Astrocyte (in vitro differentiated cells and primary cell): ENCODE results near the gene WDR43.

Source experiments
- EZH2 ChIP-seq: IDR thresholded peaks from 2 replicates; pipeline ENCODE4 v1.6.1; 2012; ENCODE audit warnings: mild to moderate bottlenecking, low read length, inconsistent platforms; ENCODE audit not compliant: insufficient read depth
- TF ChIP-seq, protein P1 (sequence below): IDR thresholded peaks from 2 replicates; pipeline ENCODE4 v1.5.1; 2011; ENCODE audit warnings: low read depth, mild to moderate bottlenecking, inconsistent platforms, low read length, moderate library complexity; ENCODE audit not compliant: insufficient read depth

GRCh38 chr2:28902584-28902983, 8.1 kb downstream of the WDR43 start:
- TF ChIP-seq, protein P1, sequence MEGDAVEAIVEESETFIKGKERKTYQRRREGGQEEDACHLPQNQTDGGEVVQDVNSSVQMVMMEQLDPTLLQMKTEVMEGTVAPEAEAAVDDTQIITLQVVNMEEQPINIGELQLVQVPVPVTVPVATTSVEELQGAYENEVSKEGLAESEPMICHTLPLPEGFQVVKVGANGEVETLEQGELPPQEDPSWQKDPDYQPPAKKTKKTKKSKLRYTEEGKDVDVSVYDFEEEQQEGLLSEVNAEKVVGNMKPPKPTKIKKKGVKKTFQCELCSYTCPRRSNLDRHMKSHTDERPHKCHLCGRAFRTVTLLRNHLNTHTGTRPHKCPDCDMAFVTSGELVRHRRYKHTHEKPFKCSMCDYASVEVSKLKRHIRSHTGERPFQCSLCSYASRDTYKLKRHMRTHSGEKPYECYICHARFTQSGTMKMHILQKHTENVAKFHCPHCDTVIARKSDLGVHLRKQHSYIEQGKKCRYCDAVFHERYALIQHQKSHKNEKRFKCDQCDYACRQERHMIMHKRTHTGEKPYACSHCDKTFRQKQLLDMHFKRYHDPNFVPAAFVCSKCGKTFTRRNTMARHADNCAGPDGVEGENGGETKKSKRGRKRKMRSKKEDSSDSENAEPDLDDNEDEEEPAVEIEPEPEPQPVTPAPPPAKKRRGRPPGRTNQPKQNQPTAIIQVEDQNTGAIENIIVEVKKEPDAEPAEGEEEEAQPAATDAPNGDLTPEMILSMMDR = no peak
- no peak for TF ChIP-seq EZH2
